Nephron progenitor cell (in vitro differentiated cells): Measurements from ENCODE around the gene ZNF319.

Source experiments
- DNase-seq: peaks from one replicate; pipeline ENCODE4 v3.0.0; 2021
- H3K27ac Mint-ChIP-seq: 2 replicates; pipeline ENCODE4 v1.8.0; 2021; ENCODE audit warnings: mild to moderate bottlenecking, moderate library complexity, mixed read lengths
- H3K27me3 Mint-ChIP-seq: 2 replicates; pipeline ENCODE4 v1.8.0; 2021; ENCODE audit warnings: mild to moderate bottlenecking, low read depth, mixed read lengths; ENCODE audit not compliant: poor library complexity
- H3K36me3 Mint-ChIP-seq: 2 replicates; pipeline ENCODE4 v1.8.0; 2021; ENCODE audit warnings: low read depth, mixed read lengths
- H3K4me1 Mint-ChIP-seq: 2 replicates; pipeline ENCODE4 v1.8.0; 2021; ENCODE audit warnings: mixed read lengths
- H3K4me3 Mint-ChIP-seq: 2 replicates; pipeline ENCODE4 v1.8.0; 2021; ENCODE audit warnings: mild to moderate bottlenecking, moderate library complexity, mixed read lengths
- H3K9me3 Mint-ChIP-seq: 2 replicates; pipeline ENCODE4 v1.8.0; 2021; ENCODE audit warnings: mild to moderate bottlenecking, moderate library complexity, mixed read lengths
- TF ChIP-seq, protein P1 (sequence below): fragments of 200-600 bp; sonication (generic); IDR thresholded peaks from 2 replicates; pipeline ENCODE4 v1.5.0; 2021; ENCODE audit warnings: antibody characterized with exemption

Gene ZNF319

DNA sequence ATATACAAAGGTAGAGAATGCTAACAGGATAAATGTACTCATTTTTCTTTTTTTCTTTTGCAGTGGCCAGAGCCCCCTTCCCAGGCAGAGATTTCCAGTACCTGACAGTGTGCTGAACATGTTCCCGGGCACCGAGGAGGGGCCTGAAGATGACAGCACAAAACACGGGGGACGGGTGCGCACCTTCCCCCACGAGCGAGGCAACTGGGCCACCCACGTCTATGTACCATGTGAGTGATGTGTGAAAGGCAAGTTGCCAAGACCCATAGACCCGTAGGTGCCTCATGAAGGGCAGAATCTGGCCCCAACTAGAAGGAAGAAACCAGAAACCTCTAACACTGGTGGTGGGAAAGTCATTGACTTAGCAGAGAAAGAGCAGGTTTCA, 1.9 kb upstream of the ZNF319 start:
- TF ChIP-seq, protein P1, sequence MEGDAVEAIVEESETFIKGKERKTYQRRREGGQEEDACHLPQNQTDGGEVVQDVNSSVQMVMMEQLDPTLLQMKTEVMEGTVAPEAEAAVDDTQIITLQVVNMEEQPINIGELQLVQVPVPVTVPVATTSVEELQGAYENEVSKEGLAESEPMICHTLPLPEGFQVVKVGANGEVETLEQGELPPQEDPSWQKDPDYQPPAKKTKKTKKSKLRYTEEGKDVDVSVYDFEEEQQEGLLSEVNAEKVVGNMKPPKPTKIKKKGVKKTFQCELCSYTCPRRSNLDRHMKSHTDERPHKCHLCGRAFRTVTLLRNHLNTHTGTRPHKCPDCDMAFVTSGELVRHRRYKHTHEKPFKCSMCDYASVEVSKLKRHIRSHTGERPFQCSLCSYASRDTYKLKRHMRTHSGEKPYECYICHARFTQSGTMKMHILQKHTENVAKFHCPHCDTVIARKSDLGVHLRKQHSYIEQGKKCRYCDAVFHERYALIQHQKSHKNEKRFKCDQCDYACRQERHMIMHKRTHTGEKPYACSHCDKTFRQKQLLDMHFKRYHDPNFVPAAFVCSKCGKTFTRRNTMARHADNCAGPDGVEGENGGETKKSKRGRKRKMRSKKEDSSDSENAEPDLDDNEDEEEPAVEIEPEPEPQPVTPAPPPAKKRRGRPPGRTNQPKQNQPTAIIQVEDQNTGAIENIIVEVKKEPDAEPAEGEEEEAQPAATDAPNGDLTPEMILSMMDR: no peak
- Mint-ChIP-seq H3K36me3 (peaks cover 34% of the 10 kb centered on the region), H3K27ac (no peak overlapping the region), H3K9me3 (peaks cover 8% of the 10 kb centered on the region), H3K4me1 (peaks cover 28% of the 10 kb centered on the region), H3K27me3 (peaks cover 3% of the 10 kb centered on the region), H3K4me3 (peak overlapping the region; percentile 92)
- DNase-seq: no peak

DNA sequence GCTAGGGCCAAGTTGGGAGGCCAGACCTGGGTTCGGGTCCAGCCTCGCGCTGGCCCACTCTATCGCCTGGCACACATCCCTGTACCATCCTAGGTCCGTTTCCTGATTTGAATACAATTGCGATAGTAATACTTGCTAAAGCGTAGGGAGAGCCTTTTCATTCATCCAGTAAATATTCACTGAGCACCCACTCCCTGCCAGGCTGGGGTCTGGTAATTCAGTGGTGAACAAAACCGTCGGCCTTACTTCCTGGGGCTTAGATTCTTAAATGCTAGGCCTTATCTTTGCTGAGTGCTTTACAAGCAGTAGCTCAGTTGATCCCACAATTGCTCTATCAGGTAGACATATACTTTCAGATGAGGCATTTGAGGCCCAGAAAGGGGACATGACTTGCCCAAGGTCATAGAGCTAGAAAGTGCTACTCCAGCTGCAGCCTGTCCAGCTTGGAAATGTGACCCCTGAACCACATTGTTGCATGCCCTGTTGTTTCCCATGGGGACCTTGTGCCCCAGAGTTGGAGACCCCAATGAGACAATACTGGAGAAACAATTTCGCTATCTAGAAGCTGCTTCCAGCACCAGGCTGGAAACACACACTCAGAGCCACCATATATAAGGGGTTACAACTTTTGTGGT, 1.4 kb upstream of the ZNF319 start:
- Mint-ChIP-seq H3K27me3 (peaks cover 3% of the 10 kb centered on the region), H3K4me1 (peaks cover 28% of the 10 kb centered on the region), H3K27ac (no peak overlapping the region), H3K36me3 (peaks cover 33% of the 10 kb centered on the region), H3K4me3 (peak overlapping the region; percentile 92), H3K9me3 (peaks cover 4% of the 10 kb centered on the region)
- DNase-seq: no peak
- TF ChIP-seq, protein P1: no peak

DNA sequence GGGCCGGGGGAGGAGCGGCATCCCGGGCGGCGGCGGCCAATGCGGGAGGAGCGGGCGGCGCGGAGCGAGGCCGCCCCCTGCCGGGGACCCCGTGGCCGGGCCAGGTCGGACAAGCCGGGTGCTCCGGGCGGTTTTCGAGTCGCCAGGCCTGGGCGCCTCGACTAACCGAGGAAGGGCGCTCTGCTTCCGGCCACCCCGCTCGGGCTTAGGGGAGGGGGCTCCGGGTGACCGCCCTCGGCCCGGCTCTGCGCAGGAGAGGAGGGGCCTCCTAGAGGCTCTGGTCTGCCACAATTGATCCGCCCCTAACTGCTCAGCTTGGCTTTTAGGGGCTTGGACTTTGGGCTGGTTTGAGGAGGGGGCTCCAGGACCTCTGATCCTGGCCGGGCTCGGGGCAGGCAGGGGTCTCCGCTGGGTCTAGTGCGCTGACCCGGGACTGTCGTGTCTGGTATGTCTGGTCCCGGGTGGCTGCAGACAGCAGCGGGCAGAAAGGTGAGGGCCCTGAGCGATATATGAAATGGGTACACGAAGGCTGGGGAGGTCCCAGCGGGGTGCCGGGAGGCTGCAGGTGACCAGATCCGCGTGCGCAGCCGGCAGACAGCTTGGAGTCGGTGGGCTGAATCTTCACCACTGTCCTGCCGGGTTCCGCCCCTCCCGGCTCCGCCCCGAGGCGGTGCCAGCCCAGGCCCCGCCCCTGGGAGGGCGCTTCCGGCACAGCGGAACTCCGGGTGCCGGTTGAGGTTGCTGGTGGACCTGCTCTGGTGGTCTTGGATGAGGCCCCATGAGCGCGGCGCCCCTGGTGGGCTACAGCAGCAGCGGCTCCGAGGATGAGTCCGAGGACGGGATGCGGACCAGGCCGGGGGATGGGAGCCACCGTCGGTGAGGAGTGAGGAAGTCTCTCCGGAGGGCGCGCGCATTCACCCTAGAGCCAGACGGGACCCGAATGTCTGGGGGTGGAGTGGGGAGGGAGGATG, 519 bp upstream of the ZNF319 start, which contains the start of gene USB1:
Gene USB1, plus strand, starts transcription at position 702 of the 971 bp plus-strand sequence. Its CDS starts 77 bp downstream, at position 779.
- Mint-ChIP-seq H3K27me3 (peaks cover 3% of the 10 kb centered on the region), H3K27ac (peak within 1 kb of the TSS; percentile 83), H3K4me1 (peaks cover 28% of the 10 kb centered on the region), H3K4me3 (peak within 1 kb of the TSS; percentile 92), H3K9me3 (no peaks in the 10 kb centered on the region), H3K36me3 (peaks cover 26% of the 10 kb centered on the region)
- DNase-seq: peak; percentile 92
- TF ChIP-seq, protein P1: peak; percentile 50

DNA sequence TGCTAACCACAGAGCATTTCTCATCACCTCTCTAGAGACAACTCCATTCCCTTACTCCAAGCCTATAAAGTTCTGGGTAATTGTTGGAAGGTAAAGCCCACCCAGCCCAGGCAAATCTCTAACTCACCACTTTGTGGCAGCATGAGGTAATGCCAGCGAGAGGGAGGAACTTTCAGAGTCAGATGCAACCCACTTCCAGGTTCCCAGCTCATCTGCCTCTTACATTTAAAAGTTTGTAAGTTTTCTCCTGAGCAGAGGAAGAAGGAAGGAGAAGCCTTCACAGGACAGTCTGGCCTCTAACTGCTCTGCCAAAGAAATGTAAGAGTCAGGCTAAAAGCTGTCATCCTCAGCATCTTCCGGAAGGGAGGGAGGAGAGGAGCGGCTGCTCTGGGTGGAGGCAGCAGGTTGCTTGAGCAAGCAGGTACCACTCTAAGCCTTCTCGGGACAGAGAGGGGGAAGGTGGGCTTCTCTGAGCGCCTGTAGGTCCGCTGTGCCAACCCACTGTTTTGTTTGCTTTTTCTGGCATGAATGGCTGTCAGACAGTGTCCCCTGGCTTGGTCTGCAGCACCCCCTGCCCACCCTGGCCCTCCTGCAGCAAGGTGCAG, 1.0 kb downstream of the ZNF319 start:
- Mint-ChIP-seq H3K4me3 (peak overlapping the region; percentile 84), H3K36me3 (peaks cover 12% of the 10 kb centered on the region), H3K27me3 (peaks cover 3% of the 10 kb centered on the region), H3K9me3 (no peaks in the 10 kb centered on the region), H3K4me1 (peaks cover 28% of the 10 kb centered on the region), H3K27ac (no peak overlapping the region)
- DNase-seq: no peak
- TF ChIP-seq, protein P1: no peak

DNA sequence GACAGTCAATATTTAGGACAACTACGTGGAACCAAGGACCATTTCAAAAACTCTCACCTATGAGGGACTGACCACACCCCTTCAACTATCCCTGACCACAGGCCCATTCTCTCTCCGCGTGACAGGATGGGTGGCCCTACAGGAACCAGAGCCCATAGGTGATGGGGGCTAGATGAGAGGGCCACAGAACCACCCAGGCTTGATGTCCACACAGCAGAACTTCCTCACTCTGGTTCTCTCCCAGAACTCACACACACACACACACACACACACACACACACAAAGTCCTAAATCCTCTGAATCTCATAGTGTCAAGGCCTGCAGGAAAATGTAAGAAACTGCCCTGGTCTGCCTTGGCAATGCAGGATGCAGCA, 1.5 kb downstream of the ZNF319 start:
- no peak overlapping the region for H3K27ac Mint-ChIP-seq
- H3K36me3 Mint-ChIP-seq: peaks cover 7% of the 10 kb centered on the region
- H3K4me1 Mint-ChIP-seq: peaks cover 28% of the 10 kb centered on the region
- TF ChIP-seq, protein P1: no peak
- H3K27me3 Mint-ChIP-seq: peaks cover 3% of the 10 kb centered on the region
- DNase-seq: no peak
- no peaks in the 10 kb centered on the region for H3K9me3 Mint-ChIP-seq
- H3K4me3 Mint-ChIP-seq: peak overlapping the region; percentile 84
